ENCODE data around the gene EXOC6B.
"Not testable (repeated sequence)": the region's sequence is repeated elsewhere in the genome, so short reads cannot be mapped to it uniquely, and the experiment has no call there.

EXOC6B gene

GRCh38 chr2:72561621-72562318, 264.1 kb downstream of the EXOC6B start:
- H3K27ac ChIP-seq = no peak overlapping the region
- no peaks in the 10 kb centered on the region for H3K36me3 ChIP-seq (ENCODE audit: control insufficient read depth, insufficient read depth, low read length)
- no peaks in the 10 kb centered on the region for H3K79me2 ChIP-seq
- H3K9me3 ChIP-seq (ENCODE audit: control insufficient read depth, low read length) = no peaks in the 10 kb centered on the region
- no peaks in the 10 kb centered on the region for H3K27me3 ChIP-seq (ENCODE audit: control insufficient read depth, insufficient read depth, low read length)
- no peak overlapping the region for H3K4me2 ChIP-seq (ENCODE audit: low read length)
- H3K4me3 ChIP-seq (ENCODE audit: low read depth, low read length) = no peak overlapping the region
- no peak overlapping the region for H2AFZ ChIP-seq
- H3K9ac ChIP-seq = no peak overlapping the region
- TF ChIP-seq CTCF (IDR thresholded peaks at IDR 0.05) = no peak
- H3K4me1 ChIP-seq = peaks cover 6% of the 10 kb centered on the region

GRCh38 chr2:72555943-72556342, 269.9 kb downstream of the EXOC6B start:
- Histone ChIP-seq H2AFZ (no peak overlapping the region), H3K9ac (no peak overlapping the region), H3K9me3 (ENCODE audit: control insufficient read depth, low read length) (no peaks in the 10 kb centered on the region), H3K27me3 (ENCODE audit: control insufficient read depth, insufficient read depth, low read length) (no peaks in the 10 kb centered on the region), H3K36me3 (ENCODE audit: control insufficient read depth, insufficient read depth, low read length) (no peaks in the 10 kb centered on the region), H3K4me3 (ENCODE audit: low read depth, low read length) (no peak overlapping the region), H3K4me1 (no peaks in the 10 kb centered on the region), H3K79me2 (no peaks in the 10 kb centered on the region), H3K27ac (no peak overlapping the region), H3K4me2 (ENCODE audit: low read length) (no peak overlapping the region)
- TF ChIP-seq CTCF (IDR thresholded peaks at IDR 0.05) = no peak

GRCh38 chr2:72555363-72555762, 270.5 kb downstream of the EXOC6B start:
- not testable (repeated sequence) for H3K9ac ChIP-seq; H3K4me2 ChIP-seq (ENCODE audit: low read length); H3K9me3 ChIP-seq (ENCODE audit: control insufficient read depth, low read length); H3K4me1 ChIP-seq; H2AFZ ChIP-seq; H3K27me3 ChIP-seq (ENCODE audit: control insufficient read depth, insufficient read depth, low read length); H3K36me3 ChIP-seq (ENCODE audit: control insufficient read depth, insufficient read depth, low read length); H3K27ac ChIP-seq; H3K4me3 ChIP-seq (ENCODE audit: low read depth, low read length); H3K79me2 ChIP-seq

- not testable (repeated sequence) for H3K4me2 ChIP-seq (ENCODE audit: low read length); H3K4me1 ChIP-seq; H3K9ac ChIP-seq; H3K9me3 ChIP-seq (ENCODE audit: control insufficient read depth, low read length); H3K27ac ChIP-seq; H3K79me2 ChIP-seq; H2AFZ ChIP-seq; H3K36me3 ChIP-seq (ENCODE audit: control insufficient read depth, insufficient read depth, low read length); H3K27me3 ChIP-seq (ENCODE audit: control insufficient read depth, insufficient read depth, low read length); H3K4me3 ChIP-seq (ENCODE audit: low read depth, low read length)
Measured at GRCh38 chr2:72554910-72555309, 270.9 kb downstream of the EXOC6B start.

- no peaks in the 10 kb centered on the region for H3K36me3 ChIP-seq (ENCODE audit: control insufficient read depth, insufficient read depth, low read length)
- no peaks in the 10 kb centered on the region for H3K4me1 ChIP-seq
- H3K9me3 ChIP-seq (ENCODE audit: control insufficient read depth, low read length) = no peaks in the 10 kb centered on the region
- H3K4me3 ChIP-seq (ENCODE audit: low read depth, low read length) = no peak overlapping the region
- TF ChIP-seq CTCF (IDR thresholded peaks at IDR 0.05) = no peak
- H3K9ac ChIP-seq = no peak overlapping the region
- H3K27ac ChIP-seq = no peak overlapping the region
- no peak overlapping the region for H2AFZ ChIP-seq
- H3K79me2 ChIP-seq = no peaks in the 10 kb centered on the region
- H3K4me2 ChIP-seq (ENCODE audit: low read length) = no peak overlapping the region
- H3K27me3 ChIP-seq (ENCODE audit: control insufficient read depth, insufficient read depth, low read length) = no peaks in the 10 kb centered on the region
Measured at GRCh38 chr2:72554381-72554780, 271.5 kb downstream of the EXOC6B start.

Data from parathyroid adenoma (tissue), 2 donors.